ENCODE results near the gene GGNBP2.

The GGNBP2 gene

DNA sequence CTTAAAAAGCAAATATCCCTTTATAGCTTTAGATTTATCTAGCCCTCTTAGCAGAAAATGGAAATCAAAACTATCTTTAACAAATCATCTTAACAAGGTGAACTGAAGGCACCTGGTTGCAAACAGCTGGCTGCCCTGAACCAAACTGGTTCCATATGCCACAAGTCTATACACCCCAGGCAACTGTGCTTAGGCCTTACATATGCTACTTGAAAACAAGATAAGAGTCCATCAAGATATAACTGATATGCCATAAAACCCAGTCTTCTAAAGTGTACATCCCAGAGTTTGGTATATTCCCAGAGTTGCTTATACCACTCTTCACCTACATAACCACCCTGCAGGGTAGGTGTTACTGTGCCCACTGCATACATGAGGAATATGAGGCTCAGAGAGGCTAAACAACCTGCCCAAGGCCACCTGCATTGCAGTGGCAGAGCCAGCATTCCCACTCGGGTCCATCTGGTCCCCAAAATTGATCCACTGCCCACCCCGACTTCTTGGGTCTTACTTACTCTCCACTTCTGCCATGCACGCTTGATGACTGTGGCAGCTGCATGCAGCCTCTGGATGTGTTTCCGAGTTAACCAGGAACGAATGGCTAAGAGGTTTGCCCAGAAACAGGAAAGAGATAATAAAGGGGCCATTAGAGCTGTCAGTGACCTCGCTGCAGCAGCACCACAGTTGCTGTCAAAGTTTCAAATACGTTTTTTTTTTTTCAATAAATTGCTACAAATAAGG lies 46.0 kb upstream of the GGNBP2 start:
- H3K9me3 ChIP-seq (ENCODE audit: severe bottlenecking), result no peaks in the 10 kb centered on the region
- no peak overlapping the region for H3K4me3 ChIP-seq (ENCODE audit: severe bottlenecking)
- peaks cover 85% of the 10 kb centered on the region for H3K36me3 ChIP-seq (ENCODE audit: low read depth)
- ATAC-seq (ENCODE audit: low read depth) (no peak), DNase-seq (ENCODE audit: low spot score) (no peak)
- no peak overlapping the region for H3K27ac ChIP-seq (ENCODE audit: poor library complexity, severe bottlenecking)
- H3K4me1 ChIP-seq (ENCODE audit: insufficient read depth, poor library complexity, severe bottlenecking), result no peaks in the 10 kb centered on the region
- no peaks in the 10 kb centered on the region for H3K27me3 ChIP-seq (ENCODE audit: insufficient read depth, poor library complexity, severe bottlenecking)
- TF ChIP-seq, protein P1, sequence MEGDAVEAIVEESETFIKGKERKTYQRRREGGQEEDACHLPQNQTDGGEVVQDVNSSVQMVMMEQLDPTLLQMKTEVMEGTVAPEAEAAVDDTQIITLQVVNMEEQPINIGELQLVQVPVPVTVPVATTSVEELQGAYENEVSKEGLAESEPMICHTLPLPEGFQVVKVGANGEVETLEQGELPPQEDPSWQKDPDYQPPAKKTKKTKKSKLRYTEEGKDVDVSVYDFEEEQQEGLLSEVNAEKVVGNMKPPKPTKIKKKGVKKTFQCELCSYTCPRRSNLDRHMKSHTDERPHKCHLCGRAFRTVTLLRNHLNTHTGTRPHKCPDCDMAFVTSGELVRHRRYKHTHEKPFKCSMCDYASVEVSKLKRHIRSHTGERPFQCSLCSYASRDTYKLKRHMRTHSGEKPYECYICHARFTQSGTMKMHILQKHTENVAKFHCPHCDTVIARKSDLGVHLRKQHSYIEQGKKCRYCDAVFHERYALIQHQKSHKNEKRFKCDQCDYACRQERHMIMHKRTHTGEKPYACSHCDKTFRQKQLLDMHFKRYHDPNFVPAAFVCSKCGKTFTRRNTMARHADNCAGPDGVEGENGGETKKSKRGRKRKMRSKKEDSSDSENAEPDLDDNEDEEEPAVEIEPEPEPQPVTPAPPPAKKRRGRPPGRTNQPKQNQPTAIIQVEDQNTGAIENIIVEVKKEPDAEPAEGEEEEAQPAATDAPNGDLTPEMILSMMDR (IDR thresholded peaks at IDR 0.05; ENCODE audit: poor library complexity, severe bottlenecking), result no peak

DNA sequence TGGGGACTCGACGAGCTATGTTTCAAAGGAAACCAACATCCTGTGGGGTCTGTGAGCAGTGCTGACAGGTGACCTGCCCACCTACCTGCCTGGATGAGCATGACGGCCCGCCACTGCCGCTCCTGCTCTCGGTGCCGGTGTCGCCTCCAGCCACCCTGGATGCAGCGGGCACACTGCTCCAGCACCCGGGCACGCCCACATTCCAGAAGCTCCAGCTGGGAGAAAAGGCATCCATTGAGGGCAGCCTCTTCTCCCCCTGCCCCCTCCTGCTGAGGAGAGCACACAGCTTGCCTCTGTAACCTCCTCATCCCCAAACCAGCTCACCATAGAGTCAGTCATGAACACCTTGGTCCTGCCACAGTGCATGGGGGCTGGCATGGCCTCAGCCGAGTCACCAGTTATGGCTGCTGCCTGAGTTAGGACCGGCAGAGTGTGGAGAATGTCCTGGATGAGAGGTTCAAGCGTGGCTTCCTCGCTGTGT lies 43.9 kb upstream of the GGNBP2 start:
- TF ChIP-seq, protein P1 (IDR thresholded peaks at IDR 0.05; ENCODE audit: poor library complexity, severe bottlenecking), result no peak
- Histone ChIP-seq H3K27ac (ENCODE audit: poor library complexity, severe bottlenecking) (no peak overlapping the region), H3K4me3 (ENCODE audit: severe bottlenecking) (no peak overlapping the region), H3K36me3 (ENCODE audit: low read depth) (peaks cover 84% of the 10 kb centered on the region), H3K27me3 (ENCODE audit: insufficient read depth, poor library complexity, severe bottlenecking) (no peaks in the 10 kb centered on the region), H3K9me3 (ENCODE audit: severe bottlenecking) (no peaks in the 10 kb centered on the region), H3K4me1 (ENCODE audit: insufficient read depth, poor library complexity, severe bottlenecking) (no peaks in the 10 kb centered on the region)
- ATAC-seq (ENCODE audit: low read depth) (no peak), DNase-seq (ENCODE audit: low spot score) (no peak)

DNA sequence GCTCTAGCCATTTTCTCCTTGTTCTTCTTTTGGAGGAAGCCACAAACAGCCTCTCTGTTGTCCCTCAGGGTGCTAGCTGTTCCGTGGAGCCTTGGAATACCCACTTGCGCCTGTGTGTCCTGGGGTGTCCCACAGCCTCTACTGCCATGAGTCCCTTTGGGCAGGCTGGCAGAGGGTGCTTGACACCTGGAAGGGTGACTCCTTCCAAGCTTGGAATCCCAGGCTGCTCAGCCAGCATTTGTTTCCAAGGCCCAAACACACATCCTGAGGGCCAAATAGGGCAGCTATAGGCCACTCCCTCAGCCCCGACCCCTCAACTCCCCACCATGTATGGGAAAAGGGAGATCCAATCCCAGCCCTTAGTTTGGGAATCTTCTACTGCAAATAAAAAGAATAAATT lies 43.4 kb upstream of the GGNBP2 start:
- no peaks in the 10 kb centered on the region for H3K27me3 ChIP-seq (ENCODE audit: insufficient read depth, poor library complexity, severe bottlenecking)
- DNase-seq (ENCODE audit: low spot score), result no peak
- H3K36me3 ChIP-seq (ENCODE audit: low read depth), result peaks cover 84% of the 10 kb centered on the region
- no peak overlapping the region for H3K4me3 ChIP-seq (ENCODE audit: severe bottlenecking)
- H3K9me3 ChIP-seq (ENCODE audit: severe bottlenecking), result no peaks in the 10 kb centered on the region
- ATAC-seq (ENCODE audit: low read depth), result no peak
- TF ChIP-seq, protein P1 (IDR thresholded peaks at IDR 0.05; ENCODE audit: poor library complexity, severe bottlenecking), result no peak
- no peak overlapping the region for H3K27ac ChIP-seq (ENCODE audit: poor library complexity, severe bottlenecking)
- H3K4me1 ChIP-seq (ENCODE audit: insufficient read depth, poor library complexity, severe bottlenecking), result no peaks in the 10 kb centered on the region

DNA sequence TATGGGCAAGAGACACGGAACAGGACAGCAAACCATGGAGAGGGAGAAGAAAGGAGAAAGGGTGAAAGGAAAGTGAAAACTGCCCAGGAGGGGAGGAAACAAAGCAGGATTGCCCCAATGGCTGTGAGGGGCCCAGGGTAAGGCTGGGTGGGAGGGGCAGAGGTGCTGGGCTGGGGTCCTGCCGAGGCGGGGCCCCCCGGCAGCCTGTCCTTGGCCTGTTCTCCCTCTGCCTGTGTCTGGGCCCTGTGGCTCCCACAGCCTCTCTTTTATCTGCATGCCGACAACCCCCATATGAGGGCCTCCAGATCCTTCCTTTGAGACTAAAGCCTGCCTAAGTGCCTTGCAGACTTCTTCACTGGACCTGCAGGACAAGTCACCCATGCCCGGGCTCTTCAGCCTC lies 42.8 kb upstream of the GGNBP2 start:
- ATAC-seq (ENCODE audit: low read depth), result no peak
- no peak for DNase-seq (ENCODE audit: low spot score)
- H3K27ac ChIP-seq (ENCODE audit: poor library complexity, severe bottlenecking), result no peak overlapping the region
- TF ChIP-seq, protein P1 (IDR thresholded peaks at IDR 0.05; ENCODE audit: poor library complexity, severe bottlenecking), result no peak
- H3K27me3 ChIP-seq (ENCODE audit: insufficient read depth, poor library complexity, severe bottlenecking), result no peaks in the 10 kb centered on the region
- peaks cover 87% of the 10 kb centered on the region for H3K36me3 ChIP-seq (ENCODE audit: low read depth)
- no peaks in the 10 kb centered on the region for H3K9me3 ChIP-seq (ENCODE audit: severe bottlenecking)
- H3K4me3 ChIP-seq (ENCODE audit: severe bottlenecking), result no peak overlapping the region
- H3K4me1 ChIP-seq (ENCODE audit: insufficient read depth, poor library complexity, severe bottlenecking), result no peaks in the 10 kb centered on the region
